ENCODE data around the gene MLX. TPM values are rescaled to one million over a fixed set of nuclear protein-coding genes. Genes with fewer than 3 reads are reported as not detected.
A peak's percentile ranks its signal among the peaks of the same experiment; 100 is the strongest.

MLX gene
- total and polyA plus RNA-seq, 10 of the 15 experiments (the other 5 are each of a cell fraction or from before 2014, with no cell fraction given): 34.4 to 65.0 (median 44.4) TPM

DNA sequence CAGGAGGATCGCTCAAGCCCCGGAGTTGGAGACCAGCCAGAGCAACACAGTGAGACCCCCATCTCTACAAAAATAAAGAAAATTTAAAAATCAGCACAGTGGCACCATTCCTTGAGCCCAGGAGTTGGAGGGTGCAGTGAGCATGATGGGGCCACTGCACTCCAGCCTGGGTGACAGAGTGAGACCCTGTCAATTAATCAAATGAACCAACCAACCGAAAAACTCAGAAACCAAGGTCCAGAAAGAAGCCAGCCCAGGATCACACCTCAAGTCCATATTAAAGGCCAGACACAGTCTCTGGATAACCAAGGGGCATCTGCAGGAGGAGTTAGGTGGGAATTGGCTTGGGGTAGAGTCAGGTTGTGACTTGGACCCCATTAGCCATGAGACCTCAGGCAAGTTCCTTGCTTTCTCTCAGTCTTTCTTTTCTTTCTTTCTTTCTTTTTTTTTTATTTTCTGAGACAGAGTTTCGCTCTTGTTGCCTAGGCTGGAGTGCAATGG, 11.7 kb upstream of the MLX start:
- TF ChIP-seq, protein P1, sequence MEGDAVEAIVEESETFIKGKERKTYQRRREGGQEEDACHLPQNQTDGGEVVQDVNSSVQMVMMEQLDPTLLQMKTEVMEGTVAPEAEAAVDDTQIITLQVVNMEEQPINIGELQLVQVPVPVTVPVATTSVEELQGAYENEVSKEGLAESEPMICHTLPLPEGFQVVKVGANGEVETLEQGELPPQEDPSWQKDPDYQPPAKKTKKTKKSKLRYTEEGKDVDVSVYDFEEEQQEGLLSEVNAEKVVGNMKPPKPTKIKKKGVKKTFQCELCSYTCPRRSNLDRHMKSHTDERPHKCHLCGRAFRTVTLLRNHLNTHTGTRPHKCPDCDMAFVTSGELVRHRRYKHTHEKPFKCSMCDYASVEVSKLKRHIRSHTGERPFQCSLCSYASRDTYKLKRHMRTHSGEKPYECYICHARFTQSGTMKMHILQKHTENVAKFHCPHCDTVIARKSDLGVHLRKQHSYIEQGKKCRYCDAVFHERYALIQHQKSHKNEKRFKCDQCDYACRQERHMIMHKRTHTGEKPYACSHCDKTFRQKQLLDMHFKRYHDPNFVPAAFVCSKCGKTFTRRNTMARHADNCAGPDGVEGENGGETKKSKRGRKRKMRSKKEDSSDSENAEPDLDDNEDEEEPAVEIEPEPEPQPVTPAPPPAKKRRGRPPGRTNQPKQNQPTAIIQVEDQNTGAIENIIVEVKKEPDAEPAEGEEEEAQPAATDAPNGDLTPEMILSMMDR (IDR thresholded peaks at IDR 0.05 in 2 of 3, conservative IDR thresholded peaks at IDR 0.05 in 1 of 3; ENCODE audit: control insufficient read depth in 2 of 3, extremely low read depth in 1 of 3, insufficient read depth in 1 of 3, low read depth in 3 of 3, low read length in 3 of 3): no peak
- TF ChIP-seq RELA (IDR thresholded peaks at IDR 0.05; ENCODE audit: borderline replicate concordance, partially characterized antibody) (no peak), HCFC1 (IDR thresholded peaks at IDR 0.05; ENCODE audit: low read length) (no peak), NFXL1 (IDR thresholded peaks at IDR 0.05; ENCODE audit: borderline replicate concordance) (no peak)
- TF ChIP-seq, protein P2, sequence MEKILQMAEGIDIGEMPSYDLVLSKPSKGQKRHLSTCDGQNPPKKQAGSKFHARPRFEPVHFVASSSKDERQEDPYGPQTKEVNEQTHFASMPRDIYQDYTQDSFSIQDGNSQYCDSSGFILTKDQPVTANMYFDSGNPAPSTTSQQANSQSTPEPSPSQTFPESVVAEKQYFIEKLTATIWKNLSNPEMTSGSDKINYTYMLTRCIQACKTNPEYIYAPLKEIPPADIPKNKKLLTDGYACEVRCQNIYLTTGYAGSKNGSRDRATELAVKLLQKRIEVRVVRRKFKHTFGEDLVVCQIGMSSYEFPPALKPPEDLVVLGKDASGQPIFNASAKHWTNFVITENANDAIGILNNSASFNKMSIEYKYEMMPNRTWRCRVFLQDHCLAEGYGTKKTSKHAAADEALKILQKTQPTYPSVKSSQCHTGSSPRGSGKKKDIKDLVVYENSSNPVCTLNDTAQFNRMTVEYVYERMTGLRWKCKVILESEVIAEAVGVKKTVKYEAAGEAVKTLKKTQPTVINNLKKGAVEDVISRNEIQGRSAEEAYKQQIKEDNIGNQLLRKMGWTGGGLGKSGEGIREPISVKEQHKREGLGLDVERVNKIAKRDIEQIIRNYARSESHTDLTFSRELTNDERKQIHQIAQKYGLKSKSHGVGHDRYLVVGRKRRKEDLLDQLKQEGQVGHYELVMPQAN (conservative IDR thresholded peaks at IDR 0.05): no peak
- TF ChIP-seq, protein P3, sequence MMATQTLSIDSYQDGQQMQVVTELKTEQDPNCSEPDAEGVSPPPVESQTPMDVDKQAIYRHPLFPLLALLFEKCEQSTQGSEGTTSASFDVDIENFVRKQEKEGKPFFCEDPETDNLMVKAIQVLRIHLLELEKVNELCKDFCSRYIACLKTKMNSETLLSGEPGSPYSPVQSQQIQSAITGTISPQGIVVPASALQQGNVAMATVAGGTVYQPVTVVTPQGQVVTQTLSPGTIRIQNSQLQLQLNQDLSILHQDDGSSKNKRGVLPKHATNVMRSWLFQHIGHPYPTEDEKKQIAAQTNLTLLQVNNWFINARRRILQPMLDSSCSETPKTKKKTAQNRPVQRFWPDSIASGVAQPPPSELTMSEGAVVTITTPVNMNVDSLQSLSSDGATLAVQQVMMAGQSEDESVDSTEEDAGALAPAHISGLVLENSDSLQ (IDR thresholded peaks at IDR 0.05): peak; percentile 24; the same call in 1 of the 2 replicates
- TF ChIP-seq, protein P4, sequence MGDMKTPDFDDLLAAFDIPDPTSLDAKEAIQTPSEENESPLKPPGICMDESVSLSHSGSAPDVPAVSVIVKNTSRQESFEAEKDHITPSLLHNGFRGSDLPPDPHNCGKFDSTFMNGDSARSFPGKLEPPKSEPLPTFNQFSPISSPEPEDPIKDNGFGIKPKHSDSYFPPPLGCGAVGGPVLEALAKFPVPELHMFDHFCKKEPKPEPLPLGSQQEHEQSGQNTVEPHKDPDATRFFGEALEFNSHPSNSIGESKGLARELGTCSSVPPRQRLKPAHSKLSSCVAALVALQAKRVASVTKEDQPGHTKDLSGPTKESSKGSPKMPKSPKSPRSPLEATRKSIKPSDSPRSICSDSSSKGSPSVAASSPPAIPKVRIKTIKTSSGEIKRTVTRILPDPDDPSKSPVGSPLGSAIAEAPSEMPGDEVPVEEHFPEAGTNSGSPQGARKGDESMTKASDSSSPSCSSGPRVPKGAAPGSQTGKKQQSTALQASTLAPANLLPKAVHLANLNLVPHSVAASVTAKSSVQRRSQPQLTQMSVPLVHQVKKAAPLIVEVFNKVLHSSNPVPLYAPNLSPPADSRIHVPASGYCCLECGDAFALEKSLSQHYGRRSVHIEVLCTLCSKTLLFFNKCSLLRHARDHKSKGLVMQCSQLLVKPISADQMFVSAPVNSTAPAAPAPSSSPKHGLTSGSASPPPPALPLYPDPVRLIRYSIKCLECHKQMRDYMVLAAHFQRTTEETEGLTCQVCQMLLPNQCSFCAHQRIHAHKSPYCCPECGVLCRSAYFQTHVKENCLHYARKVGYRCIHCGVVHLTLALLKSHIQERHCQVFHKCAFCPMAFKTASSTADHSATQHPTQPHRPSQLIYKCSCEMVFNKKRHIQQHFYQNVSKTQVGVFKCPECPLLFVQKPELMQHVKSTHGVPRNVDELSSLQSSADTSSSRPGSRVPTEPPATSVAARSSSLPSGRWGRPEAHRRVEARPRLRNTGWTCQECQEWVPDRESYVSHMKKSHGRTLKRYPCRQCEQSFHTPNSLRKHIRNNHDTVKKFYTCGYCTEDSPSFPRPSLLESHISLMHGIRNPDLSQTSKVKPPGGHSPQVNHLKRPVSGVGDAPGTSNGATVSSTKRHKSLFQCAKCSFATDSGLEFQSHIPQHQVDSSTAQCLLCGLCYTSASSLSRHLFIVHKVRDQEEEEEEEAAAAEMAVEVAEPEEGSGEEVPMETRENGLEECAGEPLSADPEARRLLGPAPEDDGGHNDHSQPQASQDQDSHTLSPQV (IDR thresholded peaks at IDR 0.05): no peak
- Histone ChIP-seq H3K9me3 (replicated peaks; ENCODE audit: control insufficient read depth, insufficient read depth, low read length) (no peaks in the 10 kb centered on the region), H2AFZ (ENCODE audit: control insufficient read depth, low read depth, low read length) (peak overlapping the region; percentile 86), H3K9ac (ENCODE audit: control insufficient read depth, insufficient read depth, low read length) (peak overlapping the region; percentile 75), H3K4me3 (peak overlapping the region; percentile 94), H3K4me1 (ENCODE audit: control insufficient read depth, insufficient read depth, low read length) (no peaks in the 10 kb centered on the region; the same call in 1 of the 2 replicates), H4K20me1 (ENCODE audit: control insufficient read depth, insufficient read depth) (no peaks in the 10 kb centered on the region), H3K4me2 (ENCODE audit: control insufficient read depth, insufficient read depth) (peak overlapping the region; percentile 89), H3K36me3 (ENCODE audit: control insufficient read depth in 2 of 2, insufficient read depth in 2 of 2, low read length in 1 of 2) (no peaks in the 10 kb centered on the region; a peak in 1 of 4 replicates), H3K79me2 (ENCODE audit: control insufficient read depth, insufficient read depth, low read length) (peaks cover 16% of the 10 kb centered on the region), H3K27ac (ENCODE audit: control insufficient read depth, insufficient read depth) (peak overlapping the region; percentile 81), H3K27me3 (replicated peaks in 1 of 2; ENCODE audit: control insufficient read depth in 2 of 2, insufficient read depth in 2 of 2, low read length in 1 of 2) (no peaks in the 10 kb centered on the region)
- DNase-seq (ENCODE audit: low read depth, low spot score) (no peak), FAIRE-seq (no peak), ATAC-seq (peak; percentile 25)
- TSS peak; percentile 97 for BruUV-seq (replicated peaks)
- ChIA-PET POLR2A (interaction anchor here (0.6 to 1.7 kb wide), 10 partner anchors 12 to 813 kb away, joined by 3 to 13 read pairs (median 3); partner anchors contain the start of genes NAGLU and VPS25), SMC1A (ENCODE audit: uncharacterized antibody, unreplicated experiment) (interaction anchor here (0.9 to 1.3 kb wide), 3 partner anchors 19 to 208 kb away, joined by 3 read pairs; partner anchors contain the start of gene NAGLU), RAD21 (ENCODE audit: unreplicated experiment) (interaction anchor here (0.6 to 2.0 kb wide), 11 partner anchors 9 to 443 kb away, joined by 3 to 6 read pairs (median 3); partner anchors contain the start of gene RPL27), CTCF (interaction anchor here (1.0 to 1.8 kb wide), 7 partner anchors 12 to 208 kb away, joined by 3 to 7 read pairs (median 5); partner anchors contain the start of genes MLX and PSMC3IP)
- WGBS (ENCODE audit: insufficient coverage, insufficient replicate concordance, low lambda C conversion rate, missing lambda C conversion rate): 25% methylated on average over 4 of the region's 4 CpGs
- in situ Hi-C loops (cut with MboI) (no loop called here), intact Hi-C loops (cut with micrococcal nuclease; ENCODE audit: unreplicated experiment) (no loop called here)
